CD4-positive, alpha-beta T cell treated with Interleukin-17A for 4 hours (primary cell): ENCODE measurements around the gene SOCS6.

Experiments used
- DNase-seq: peaks from one replicate; pipeline ENCODE4 v3.0.0-alpha.2; 2020; ENCODE audit warnings: mixed read lengths

SOCS6 gene

GRCh38 chr18:70289351-70290312, 787 bp downstream of the SOCS6 start:
- DNase-seq, result peak; percentile 7

GRCh38 chr18:70290482-70291294, 1.8 kb downstream of the SOCS6 start:
- no peak for DNase-seq

DNA sequence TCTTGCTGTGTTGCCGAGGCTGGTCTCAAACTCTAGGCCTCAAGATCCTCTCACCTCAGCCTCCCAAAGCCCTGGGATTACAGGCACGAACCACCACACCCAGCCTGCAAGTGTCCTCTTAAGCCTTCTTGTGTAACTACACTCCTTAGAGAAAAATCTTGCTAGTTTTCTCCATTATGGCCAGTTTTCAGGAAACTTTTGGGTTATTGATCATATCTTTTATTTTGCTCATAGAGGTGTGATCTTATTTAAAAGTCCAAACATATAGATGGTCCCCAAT, 2.4 kb downstream of the SOCS6 start:
- no peak for DNase-seq

- no peak for DNase-seq
Observed at GRCh38 chr18:70292628-70293027, 3.8 kb downstream of the SOCS6 start.

DNA sequence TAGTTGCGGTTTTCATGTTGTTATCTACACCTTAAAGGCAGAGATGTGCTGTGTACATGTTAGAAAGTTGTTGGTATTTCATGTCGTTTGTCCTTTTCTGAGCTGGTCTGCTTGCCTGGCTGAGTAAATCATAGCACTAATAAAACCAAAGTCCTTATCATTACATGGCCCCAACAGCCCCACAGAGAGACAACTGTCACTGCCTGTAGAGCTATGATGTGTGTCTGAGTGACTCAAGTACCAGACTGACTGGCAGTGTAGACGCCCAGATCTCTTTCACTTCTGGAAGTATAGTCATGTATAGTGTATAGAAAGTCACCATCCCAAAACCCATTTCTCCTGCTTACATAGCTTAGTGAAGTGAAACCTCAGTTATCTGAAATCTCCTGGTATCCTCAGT, 4.3 kb downstream of the SOCS6 start:
- no peak for DNase-seq

DNA sequence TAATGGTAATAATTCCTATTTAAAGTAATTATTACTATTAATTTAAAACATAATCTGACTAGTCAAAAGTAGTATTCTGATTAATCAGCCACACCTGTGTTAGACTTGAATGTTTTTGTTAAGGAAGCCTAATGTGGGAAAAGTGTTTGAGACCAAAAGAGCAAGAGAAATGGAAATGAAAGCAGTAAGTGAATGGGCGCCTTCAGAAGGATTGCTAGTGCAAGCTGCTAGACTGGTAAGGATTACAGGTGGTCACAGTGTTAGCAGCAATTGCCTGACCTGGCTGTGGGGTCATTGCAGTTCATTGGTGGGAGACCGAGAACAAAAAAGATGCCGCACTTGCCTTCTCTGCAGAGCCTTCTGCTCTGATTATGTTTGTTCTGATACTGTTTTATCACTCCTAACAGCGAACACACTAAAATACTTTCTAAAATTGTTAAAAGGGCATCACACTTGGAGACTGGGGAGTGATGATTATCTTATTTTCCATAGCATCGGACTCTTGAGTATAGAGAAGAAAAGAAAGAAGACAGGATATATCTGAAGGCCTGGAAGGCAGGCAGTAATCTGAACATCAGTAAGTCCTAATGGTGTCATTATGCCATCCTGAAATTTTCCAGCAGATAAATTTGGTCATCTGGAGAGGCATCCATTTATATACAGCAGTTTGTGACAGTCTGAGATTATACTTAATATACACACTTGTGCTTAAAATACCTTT, 5.8 kb downstream of the SOCS6 start:
- no peak for DNase-seq

- DNase-seq, result no peak
Observed at GRCh38 chr18:70295192-70296188, 6.6 kb downstream of the SOCS6 start.

DNA sequence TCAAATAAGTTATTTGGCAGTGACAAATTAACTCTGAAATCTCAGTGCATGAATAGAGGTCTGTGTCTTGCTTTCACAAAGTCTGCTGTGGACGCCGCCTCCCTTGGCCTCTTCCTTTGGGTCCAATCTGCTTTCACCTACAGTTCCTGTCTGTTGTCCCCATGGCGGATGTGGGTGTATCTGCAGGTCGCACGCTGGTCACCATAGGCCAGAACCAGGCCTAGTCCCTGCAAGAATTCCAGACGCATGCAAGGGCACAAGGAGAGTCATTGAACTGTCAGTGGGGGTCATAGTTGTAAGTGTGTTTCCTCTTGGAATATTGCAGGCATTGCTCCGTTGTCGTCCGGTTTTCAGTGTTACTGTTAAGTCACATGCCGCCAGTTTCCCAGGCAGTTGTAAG, 7.4 kb downstream of the SOCS6 start:
- DNase-seq, result no peak

DNA sequence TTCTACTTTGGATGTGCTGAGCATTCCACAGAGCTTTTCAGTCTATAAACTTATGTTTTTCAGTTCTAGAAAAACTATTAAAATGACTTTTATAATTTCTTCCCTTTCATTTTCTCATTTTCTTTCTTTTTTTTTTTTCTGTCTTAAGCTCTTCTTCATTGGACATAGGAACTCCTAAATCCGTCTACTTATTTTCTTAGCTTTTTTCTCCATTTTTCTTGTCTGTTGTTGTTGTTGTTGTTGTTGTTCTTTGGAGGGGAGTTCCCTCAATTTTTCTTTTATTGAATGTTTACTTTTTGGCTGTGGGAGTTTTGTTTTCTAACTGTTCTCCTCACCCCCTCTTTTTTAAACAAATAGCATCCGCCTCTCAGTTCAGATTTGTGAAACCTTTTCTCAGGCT, 7.9 kb downstream of the SOCS6 start:
- DNase-seq, result no peak

- no peak for DNase-seq
Observed at GRCh38 chr18:70299393-70299792, 10.5 kb downstream of the SOCS6 start.

DNA sequence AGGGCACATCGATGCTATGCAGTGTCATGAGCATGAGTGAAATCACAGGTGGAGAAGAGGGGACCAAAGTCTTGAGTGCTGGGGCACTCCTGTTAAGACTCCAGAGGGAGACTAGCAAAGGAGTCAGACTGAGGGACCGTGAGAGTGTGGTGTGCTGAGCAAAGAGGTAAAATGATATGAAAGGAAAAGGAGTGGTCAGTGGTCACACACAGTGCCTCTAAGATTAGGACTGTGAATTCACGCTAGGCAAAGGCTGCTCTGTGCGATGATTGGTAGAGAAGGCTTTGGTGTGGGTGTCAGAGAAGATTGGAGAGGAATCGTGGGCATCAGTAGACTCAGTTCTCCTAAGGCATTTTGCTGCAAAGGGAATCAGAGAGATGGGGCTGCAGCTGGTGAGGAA, 12.8 kb downstream of the SOCS6 start:
- DNase-seq, result no peak

DNA sequence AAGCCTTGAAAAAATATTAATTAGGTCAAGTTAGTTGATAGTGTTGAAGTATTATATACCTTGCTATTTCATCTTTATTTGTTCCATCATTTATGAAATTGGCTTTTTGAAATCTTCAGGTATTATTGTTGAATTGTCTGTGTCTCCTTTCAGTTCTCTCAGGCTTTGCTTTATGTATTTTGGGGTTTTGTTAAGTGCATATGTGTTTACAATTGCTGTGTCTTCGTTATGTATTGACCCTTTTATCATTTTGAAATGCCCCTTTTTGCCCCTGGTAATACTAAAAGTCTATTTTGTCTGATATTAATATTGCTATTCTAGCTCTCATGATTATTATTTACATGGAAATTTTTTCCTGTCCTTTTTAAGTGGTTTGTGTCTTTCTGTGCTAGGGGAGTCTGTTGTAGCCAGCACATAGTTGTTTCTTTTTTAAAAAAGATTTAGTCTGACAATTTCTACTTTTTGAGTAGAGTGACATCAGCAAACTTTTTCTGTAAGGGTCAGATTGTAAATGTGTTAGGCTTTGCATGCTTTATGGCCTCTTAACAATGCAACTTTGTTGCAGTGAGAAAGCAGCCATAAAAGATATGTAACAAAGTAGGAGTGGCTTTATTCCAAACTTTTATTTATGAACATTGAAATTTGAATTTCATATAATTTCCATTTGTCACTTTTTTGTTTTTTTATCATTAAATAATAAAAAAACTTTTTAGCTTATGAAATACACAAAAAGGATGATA, 19.9 kb downstream of the SOCS6 start:
- no peak for DNase-seq

DNA sequence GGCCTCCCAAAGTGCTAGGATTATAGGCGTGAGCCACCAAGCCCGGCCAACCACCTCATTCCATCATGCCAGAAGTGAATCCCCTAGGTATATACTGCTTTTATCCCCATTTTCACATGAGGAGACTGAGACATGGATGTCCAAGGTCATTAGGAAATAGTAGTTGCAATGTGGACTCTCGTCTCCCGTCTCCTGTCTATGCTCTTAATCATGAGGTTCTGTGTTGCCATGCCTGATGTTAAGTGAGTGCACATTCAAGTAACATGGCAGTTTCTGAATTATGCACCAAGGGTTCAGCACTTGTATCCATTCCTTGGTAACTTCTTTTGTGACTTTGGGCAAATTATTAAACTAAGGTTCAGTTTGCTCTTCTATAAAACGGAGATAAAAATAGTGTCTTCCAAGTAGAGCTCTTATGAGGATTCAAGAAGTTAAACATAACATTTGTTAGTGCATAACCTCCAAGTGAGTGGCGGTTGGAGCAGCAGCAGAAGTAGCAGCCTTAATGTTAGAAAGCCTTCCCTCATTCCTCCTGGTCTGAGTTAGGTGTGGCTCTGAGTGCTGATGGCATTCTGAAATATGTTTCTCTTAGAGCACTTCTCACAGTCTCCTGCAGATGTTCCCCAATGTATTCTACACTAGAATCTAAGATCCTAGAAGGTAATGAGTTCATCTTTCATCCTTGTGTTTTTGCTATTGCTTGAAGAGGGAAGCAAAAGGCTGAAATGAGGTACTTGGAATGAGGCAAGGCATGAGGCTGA, 21.9 kb downstream of the SOCS6 start:
- no peak for DNase-seq

DNA sequence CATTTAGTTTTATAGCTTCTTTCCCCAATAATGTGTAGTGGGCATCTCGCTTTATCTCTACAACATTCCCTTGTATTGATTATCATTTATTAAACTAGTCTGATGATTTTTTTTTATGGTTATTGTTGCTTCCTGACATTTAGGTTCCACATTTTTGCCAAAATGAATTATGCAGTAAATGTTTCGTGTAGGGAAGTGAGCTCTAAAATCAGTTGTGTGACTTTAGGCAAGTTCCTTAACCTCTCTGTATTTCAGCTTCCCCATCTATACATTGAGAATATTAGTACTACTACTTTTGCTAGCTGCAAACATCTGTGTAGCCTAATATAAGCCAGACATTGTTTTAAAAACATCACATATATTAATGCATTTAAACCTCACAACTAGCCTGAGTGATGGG, 22.9 kb downstream of the SOCS6 start:
- no peak for DNase-seq

DNA sequence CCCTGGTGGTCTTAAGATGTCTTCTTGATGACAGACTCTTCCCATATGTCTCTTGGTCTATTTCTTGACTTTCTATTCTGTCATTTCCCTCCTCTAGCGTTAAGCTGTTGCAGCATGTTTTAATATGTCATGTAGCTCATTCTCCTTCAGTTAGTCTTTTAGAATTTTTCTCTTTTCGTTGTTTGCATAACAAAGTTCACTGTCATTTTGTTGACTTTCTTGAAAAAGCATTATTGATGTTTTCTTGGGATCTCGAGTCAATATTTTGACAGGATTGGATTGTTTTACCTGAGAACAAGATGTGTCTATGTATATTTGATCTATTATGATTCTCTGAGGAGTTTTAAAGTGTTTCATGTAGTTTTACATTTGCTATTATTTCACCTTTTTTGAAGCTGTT, 24.8 kb downstream of the SOCS6 start:
- DNase-seq, result no peak

DNA sequence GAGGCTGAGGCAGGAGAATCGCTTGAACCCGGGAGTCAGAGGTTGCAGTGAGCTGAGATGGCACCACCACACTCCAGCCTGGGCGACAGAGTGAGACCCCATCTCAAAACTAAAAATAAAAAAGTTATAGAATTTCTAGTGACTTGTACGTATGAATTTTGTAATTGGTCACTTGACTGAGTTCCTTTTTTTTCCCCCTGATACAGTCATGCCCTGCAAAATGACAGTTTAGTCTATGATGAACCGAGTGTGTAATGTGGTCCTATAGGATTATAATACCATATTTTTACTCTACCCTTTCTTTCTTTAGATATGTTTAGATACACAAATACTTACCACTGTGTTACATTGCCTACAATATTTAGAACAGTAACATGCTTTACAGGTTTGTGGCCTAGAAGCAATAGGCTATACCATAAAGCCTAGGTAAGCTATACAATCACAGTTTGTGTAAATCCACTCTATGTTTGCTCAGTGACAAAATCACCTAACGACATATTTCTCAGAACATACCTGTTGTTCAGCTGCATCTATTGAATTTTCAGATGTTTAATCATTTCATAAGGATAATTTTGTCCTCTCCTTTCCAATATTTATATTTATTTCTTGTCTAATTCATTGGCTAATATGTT, 25.4 kb downstream of the SOCS6 start:
- no peak for DNase-seq

- no peak for DNase-seq
Observed at GRCh38 chr18:70319187-70319586, 30.3 kb downstream of the SOCS6 start.

DNA sequence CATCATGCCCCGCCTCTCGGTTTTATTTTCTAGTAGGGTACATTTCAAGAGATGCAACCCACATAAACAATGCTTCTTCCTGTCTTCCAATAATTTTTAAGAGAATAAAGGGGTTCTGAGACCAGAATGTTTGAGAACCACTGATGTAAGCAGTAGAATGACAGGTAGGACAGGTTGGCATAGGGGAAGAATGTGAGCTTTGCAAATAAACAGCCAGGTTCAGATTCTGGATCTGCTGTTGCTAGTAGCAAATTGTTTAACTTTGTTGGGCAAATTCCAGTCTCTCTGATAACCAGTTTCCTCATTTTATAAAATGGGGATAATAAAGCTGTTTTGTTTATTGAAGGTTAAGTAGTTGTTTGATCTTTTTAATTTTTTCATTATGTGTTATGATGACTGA, 32.8 kb downstream of the SOCS6 start:
- no peak for DNase-seq

DNA sequence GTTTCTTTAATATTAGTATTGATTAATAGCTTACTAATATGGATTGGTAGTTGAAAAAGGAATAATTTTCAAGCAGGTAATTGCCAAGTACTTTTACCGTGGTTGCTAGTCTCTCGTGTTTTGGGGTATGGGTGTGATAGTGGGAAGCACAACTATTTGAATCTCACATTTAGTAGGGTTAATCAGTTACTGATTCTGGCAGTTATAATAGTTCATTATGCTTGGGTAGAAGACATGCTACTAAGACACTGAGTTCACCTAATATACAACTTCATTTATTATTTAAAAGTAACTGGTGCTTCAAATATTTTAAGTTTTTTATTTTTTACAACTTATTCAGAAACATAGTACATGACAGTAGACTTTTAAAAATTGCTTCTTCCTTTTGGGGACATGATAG, 33.5 kb downstream of the SOCS6 start:
- DNase-seq, result no peak

DNA sequence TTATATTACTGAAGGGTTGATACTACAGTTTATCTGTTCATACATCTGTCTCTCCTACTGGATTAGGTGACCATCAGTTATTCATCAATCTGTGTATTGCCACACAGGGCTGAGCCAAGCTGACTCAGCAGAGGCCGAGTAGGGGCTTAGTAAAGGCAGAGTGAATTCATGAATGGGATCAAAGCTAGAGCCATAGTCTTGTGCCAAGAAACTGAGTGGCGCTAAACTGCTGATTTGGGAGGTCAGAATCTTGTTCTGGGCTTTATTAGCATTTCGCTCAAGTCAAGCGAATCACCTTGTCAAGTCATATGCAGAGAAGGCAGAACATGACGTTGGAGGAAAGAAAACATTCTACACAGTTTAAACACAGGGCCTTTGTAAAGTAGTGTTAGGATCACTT, 34.1 kb downstream of the SOCS6 start:
- DNase-seq, result no peak
